SK-N-SH (cell line): ENCODE data around the gene ARPC5. TPM values are rescaled to one million over a fixed set of nuclear protein-coding genes. Genes with fewer than 3 reads are reported as not detected.

Experiments
- CTCF ChIA-PET: fragments of 300-600, 350-600 bp; formaldehyde crosslinking; extraction: SDS; loops from one replicate; lab custom pipeline; 2021; lab: Yijun Ruan, JAX
- POLR2A ChIA-PET: fragments of 350-600 bp; sonication (Branson Sonifier 250); formaldehyde crosslinking; extraction: SDS; loops from one replicate; lab custom pipeline; 2020; ENCODE audit warnings: antibody characterized with exemption, inconsistent platforms; lab: Yijun Ruan, JAX
- DNase-seq: peaks from one replicate; pipeline ENCODE4 v3.0.0; 2012
- H2AFZ ChIP-seq: fragments of 200-600 bp; sonication (generic); 2 replicates; pipeline ENCODE4 v1.8.1; 2016; ENCODE audit warnings: antibody characterized with exemption, mild to moderate bottlenecking, low read depth
- H3F3A ChIP-seq: fragments of 200-600 bp; sonication (generic); replicated peaks from 2 replicates; pipeline ENCODE3; 2016; ENCODE audit warnings: antibody characterized with exemption, mild to moderate bottlenecking; ENCODE audit not compliant: insufficient read depth
- H3K27ac ChIP-seq, 2 experiments: fragments of 200-500 bp in 1 of 2; fragments of 200-600 bp in 1 of 2; sonication (Bioruptor generic) in 1 of 2; sonication (generic), shearing (Covaris generic) in 1 of 2; 2 replicates each; pipeline versions ENCODE4 v1.5.1 to v1.6.1; 2014 to 2016; ENCODE audit warnings: low read depth in 2 of 2, inconsistent platforms in 1 of 2, low read length in 1 of 2, mild to moderate bottlenecking in 1 of 2, mixed read lengths in 1 of 2
- H3K27me3 ChIP-seq: fragments of 200-600 bp; sonication (generic), shearing (Covaris generic); 2 replicates; pipeline ENCODE4 v1.6.1; 2016; ENCODE audit warnings: mixed run types; ENCODE audit not compliant: insufficient read depth
- H3K36me3 ChIP-seq, 2 experiments: fragments of 200-500 bp in 1 of 2; fragments of 200-600 bp in 1 of 2; sonication (Bioruptor generic) in 1 of 2; sonication (generic) in 1 of 2; replicated peaks in 1 of 2; 2 replicates each; pipeline versions ENCODE3 to v1.5.1; 2014 to 2016; ENCODE audit warnings: low read length in 1 of 2, mild to moderate bottlenecking in 1 of 2; ENCODE audit not compliant: insufficient read depth in 2 of 2, control insufficient read depth in 1 of 2
- H3K4me1 ChIP-seq, 2 experiments: fragments of 200-500 bp in 1 of 2; fragments of 200-600 bp in 1 of 2; sonication (Bioruptor generic) in 1 of 2; sonication (generic), shearing (Covaris generic) in 1 of 2; 2 replicates each; pipeline versions ENCODE4 v1.5.1 to v1.6.1; 2014 to 2016; ENCODE audit warnings: low read depth in 1 of 2, low read length in 1 of 2, mixed run types in 1 of 2; ENCODE audit not compliant: insufficient read depth in 2 of 2, control insufficient read depth in 1 of 2
- H3K4me2 ChIP-seq: fragments of 200-600 bp; sonication (generic), shearing (Covaris generic); 2 replicates; pipeline ENCODE4 v1.6.1; 2017; ENCODE audit warnings: mixed run types
- H3K4me3 ChIP-seq, 2 experiments: fragments of 200-500 bp in 1 of 2; fragments of 200-600 bp in 1 of 2; sonication (Bioruptor generic) in 1 of 2; sonication (generic), shearing (Covaris generic) in 1 of 2; 2 replicates each; pipeline versions ENCODE4 v1.5.1 to v1.8.1; 2014 to 2016; ENCODE audit warnings: low read depth in 2 of 2, inconsistent platforms in 1 of 2, low read length in 1 of 2, mild to moderate bottlenecking in 1 of 2, mixed read lengths in 1 of 2, moderate library complexity in 1 of 2
- H3K79me2 ChIP-seq: fragments of 200-600 bp; sonication (generic); 2 replicates; pipeline ENCODE4 v1.8.1; 2017; ENCODE audit warnings: mild to moderate bottlenecking; ENCODE audit not compliant: insufficient read depth
- H3K9ac ChIP-seq: fragments of 200-600 bp; sonication (generic); 2 replicates; pipeline ENCODE4 v1.6.1; 2017; ENCODE audit warnings: mixed run types
- H3K9me2 ChIP-seq: fragments of 200-600 bp; sonication (generic); 2 replicates; pipeline ENCODE4 v1.6.1; 2017; ENCODE audit warnings: mixed run types
- H3K9me3 ChIP-seq: fragments of 200-600 bp; sonication (generic); 2 replicates; pipeline ENCODE4 v1.6.1; 2017; ENCODE audit warnings: mixed run types, mild to moderate bottlenecking, moderate library complexity
- H4K20me1 ChIP-seq: fragments of 200-600 bp; sonication (generic); 2 replicates; pipeline ENCODE4 v1.6.1; 2017; ENCODE audit warnings: mild to moderate bottlenecking, mixed run types; ENCODE audit not compliant: insufficient read depth
- CHD2 ChIP-seq: fragments of 150-350 bp; IDR thresholded peaks from 2 replicates; pipeline ENCODE4 v1.6.1; 2018; ENCODE audit warnings: low read length; ENCODE audit not compliant: partially characterized antibody
- ELF1 ChIP-seq: IDR thresholded peaks from 2 replicates; pipeline ENCODE4 v1.4.0; 2012
- EZH2phosphoT487 ChIP-seq: fragments of 200-600 bp; sonication (generic); IDR thresholded peaks from 2 replicates; pipeline ENCODE4 v1.6.1; 2017; ENCODE audit warnings: low read depth, mixed run types, mild to moderate bottlenecking, antibody characterized with exemption, moderate library complexity, borderline replicate concordance
- FOSL2 ChIP-seq: IDR thresholded peaks from 2 replicates; pipeline ENCODE4 v1.4.0; 2012; ENCODE audit warnings: low read depth, mild to moderate bottlenecking, moderate library complexity, borderline replicate concordance
- FOXJ3 ChIP-seq: sonication (generic); formaldehyde crosslinking; IDR thresholded peaks from 2 replicates; pipeline ENCODE4 v1.5.1; 2020; ENCODE audit warnings: mild to moderate bottlenecking, missing genetic modification reagents
- FOXM1 ChIP-seq: IDR thresholded peaks from 2 replicates; pipeline ENCODE4 v1.4.0; 2012; ENCODE audit warnings: low read depth, mild to moderate bottlenecking
- GABPA ChIP-seq: IDR thresholded peaks from 2 replicates; pipeline ENCODE4 v1.4.0; 2012; ENCODE audit warnings: low read depth, mild to moderate bottlenecking
- GATA2 ChIP-seq: sonication (generic); formaldehyde crosslinking; IDR thresholded peaks from 2 replicates; pipeline ENCODE4 v1.5.0; 2020; ENCODE audit warnings: mild to moderate bottlenecking, missing genetic modification reagents
- MEF2A ChIP-seq: IDR thresholded peaks from 2 replicates; pipeline ENCODE4 v1.4.0; 2012; ENCODE audit warnings: low read depth, borderline replicate concordance
- MXI1 ChIP-seq: IDR thresholded peaks from 2 replicates; pipeline ENCODE4 v1.6.1; 2012; ENCODE audit warnings: mild to moderate bottlenecking, low read depth, low read length, improper control_type of control experiment
- RCOR1 ChIP-seq: fragments of 150-350 bp; IDR thresholded peaks from 2 replicates; pipeline ENCODE4 v1.6.1; 2017; ENCODE audit warnings: antibody characterized with exemption, low read length
- RFX5 ChIP-seq: IDR thresholded peaks from 2 replicates; pipeline ENCODE4 v1.6.1; 2012; ENCODE audit warnings: mild to moderate bottlenecking, improper control_type of control experiment, low read length
- RXRA ChIP-seq: IDR thresholded peaks from 2 replicates; pipeline ENCODE4 v1.4.0; 2012; ENCODE audit warnings: low read depth, mild to moderate bottlenecking, borderline replicate concordance
- SIN3A ChIP-seq: IDR thresholded peaks from 2 replicates; pipeline ENCODE4 v1.6.1; 2012; ENCODE audit warnings: low read depth, mild to moderate bottlenecking, low read length, moderate library complexity, borderline replicate concordance
- SMC3 ChIP-seq: IDR thresholded peaks from 2 replicates; pipeline ENCODE4 v1.6.1; 2012; ENCODE audit warnings: low read depth, low read length, improper control_type of control experiment
- TAF1 ChIP-seq: IDR thresholded peaks from 2 replicates; pipeline ENCODE4 v1.6.1; 2012; ENCODE audit warnings: low read depth, mild to moderate bottlenecking, low read length, moderate library complexity, borderline replicate concordance
- TCF12 ChIP-seq: IDR thresholded peaks from 2 replicates; pipeline ENCODE4 v1.4.0; 2012
- TEAD4 ChIP-seq: IDR thresholded peaks from 2 replicates; pipeline ENCODE4 v1.4.0; 2012; ENCODE audit warnings: mild to moderate bottlenecking, borderline replicate concordance; ENCODE audit not compliant: insufficient read depth
- YY1 ChIP-seq: IDR thresholded peaks from 2 replicates; pipeline ENCODE4 v1.4.0; 2012; ENCODE audit warnings: low read depth, mild to moderate bottlenecking
- WGBS: methylation state at CpG from one replicate; pipeline ENCODE4 v1.1.6; 2017; ENCODE audit warnings: low lambda C conversion rate; 5-methylcytosine and 5-hydroxymethylcytosine counted together
- polyA plus RNA-seq, 3 experiments: library from polyadenylated mRNA; depleted of rRNA; stranded (reverse); fragments of >200 nt; gene quantifications; 2 replicates each; pipeline ENCODE4 v1.2.3, GENCODE V29; 2012
- TF ChIP-seq, protein P1 (sequence below): IDR thresholded peaks from 2 replicates; pipeline ENCODE4; 2012
- TF ChIP-seq, protein P2 (sequence below): IDR thresholded peaks from 2 replicates; pipeline ENCODE4 v1.6.1; 2012; ENCODE audit warnings: mild to moderate bottlenecking, low read depth, low read length, moderate library complexity
- TF ChIP-seq, protein P3 (sequence below): fragments of 200-600 bp; sonication (generic); IDR thresholded peaks from 2 replicates; pipeline ENCODE4 v1.6.1; 2017; ENCODE audit warnings: antibody characterized with exemption, mild to moderate bottlenecking, moderate library complexity
- TF ChIP-seq, protein P4 (sequence below): IDR thresholded peaks from 2 replicates; pipeline ENCODE4 v1.4.0; 2012; ENCODE audit warnings: low read depth, borderline replicate concordance
- TF ChIP-seq, protein P5 (sequence below): IDR thresholded peaks from 2 replicates; pipeline ENCODE4 v1.4.0; 2012; ENCODE audit warnings: low read depth
- TF ChIP-seq, protein P6 (sequence below): IDR thresholded peaks from 2 replicates; pipeline ENCODE4 v1.4.0; 2012; ENCODE audit warnings: low read depth, borderline replicate concordance

The ARPC5 gene
- polyA plus RNA-seq, 1 of the 3 experiments (the other 2 are of a cell fraction): 66.8 TPM

DNA sequence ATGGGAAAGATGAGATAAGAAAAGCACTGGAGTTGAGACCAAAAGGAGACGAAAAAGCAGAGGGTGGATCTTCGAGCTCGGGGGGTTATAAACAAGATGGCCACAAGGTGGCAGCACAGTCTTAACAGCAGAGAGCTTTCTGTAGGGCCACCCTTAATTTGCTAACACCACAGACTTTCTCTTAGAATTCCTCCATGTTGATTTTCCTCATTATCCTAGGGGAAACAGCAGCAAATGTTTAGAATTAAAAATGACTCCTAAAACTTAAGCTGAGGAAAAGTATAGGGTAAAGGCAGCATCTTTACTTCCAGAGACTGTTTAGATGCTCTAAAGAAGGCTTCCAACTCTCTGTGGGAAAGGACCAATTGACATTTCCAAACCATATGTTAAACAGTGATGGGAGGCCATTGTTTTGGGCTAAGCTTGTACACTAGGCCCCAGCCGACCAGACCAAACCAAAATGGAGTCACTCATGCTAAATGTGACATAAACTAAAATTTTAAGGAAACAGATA is 20.0 kb upstream of the ARPC5 start:
- H3K27ac ChIP-seq: peak overlapping the region; percentile 19 to 43; a peak in 3 of 4 replicates
- no peaks in the 10 kb centered on the region for H3K36me3 ChIP-seq
- no peak overlapping the region; a peak in 1 of 4 replicates for H3K4me3 ChIP-seq
- H2AFZ ChIP-seq: peak overlapping the region; percentile 66; the same call in 1 of the 2 replicates
- no peak overlapping the region for H3K9ac ChIP-seq
- WGBS: 11% methylated on average over 4 of the region's 4 CpGs
- H3K4me2 ChIP-seq: no peak overlapping the region
- no peaks in the 10 kb centered on the region for H3K27me3 ChIP-seq
- POLR2A ChIA-PET: interaction anchor here (1.8 kb wide), 1 partner anchor 260 kb away, joined by 6 read pairs; no protein-coding TSS in a partner anchor
- H3K9me2 ChIP-seq: no peaks in the 10 kb centered on the region
- peak; percentile 82 for DNase-seq
- no peaks in the 10 kb centered on the region for H3K9me3 ChIP-seq
- no peaks in the 10 kb centered on the region for H3K79me2 ChIP-seq
- no peaks in the 10 kb centered on the region for H4K20me1 ChIP-seq
- H3F3A ChIP-seq: no peaks in the 10 kb centered on the region
- CTCF ChIA-PET: interaction anchor here (0.7 to 6.1 kb wide), 59 partner anchors 9 to 1035 kb away, joined by 3 to 219 read pairs (median 4); partner anchors contain the start of gene COLGALT2
- H3K4me1 ChIP-seq: peaks cover 2 to 9% of the 10 kb centered on the region in 2 experiments; a peak in 3 of 4 replicates
- TF ChIP-seq FOSL2: no peak
- TF ChIP-seq MXI1: no peak
- peak; percentile 61; the same call in 1 of the 2 replicates for TF ChIP-seq YY1
- no peak for TF ChIP-seq TEAD4
- TF ChIP-seq CHD2: no peak
- no peak for TF ChIP-seq ELF1
- no peak for TF ChIP-seq TAF1
- TF ChIP-seq EZH2phosphoT487: no peak
- TF ChIP-seq TCF12: no peak
- no peak for TF ChIP-seq FOXJ3 (CRISPR knock-in tag)
- TF ChIP-seq SMC3: peak; percentile 96
- TF ChIP-seq, protein P1, sequence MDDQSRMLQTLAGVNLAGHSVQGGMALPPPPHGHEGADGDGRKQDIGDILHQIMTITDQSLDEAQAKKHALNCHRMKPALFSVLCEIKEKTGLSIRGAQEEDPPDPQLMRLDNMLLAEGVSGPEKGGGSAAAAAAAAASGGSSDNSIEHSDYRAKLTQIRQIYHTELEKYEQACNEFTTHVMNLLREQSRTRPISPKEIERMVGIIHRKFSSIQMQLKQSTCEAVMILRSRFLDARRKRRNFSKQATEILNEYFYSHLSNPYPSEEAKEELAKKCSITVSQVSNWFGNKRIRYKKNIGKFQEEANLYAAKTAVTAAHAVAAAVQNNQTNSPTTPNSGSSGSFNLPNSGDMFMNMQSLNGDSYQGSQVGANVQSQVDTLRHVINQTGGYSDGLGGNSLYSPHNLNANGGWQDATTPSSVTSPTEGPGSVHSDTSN: no peak
- TF ChIP-seq GABPA: no peak
- no peak for TF ChIP-seq RFX5
- TF ChIP-seq RXRA: no peak
- TF ChIP-seq, protein P2, sequence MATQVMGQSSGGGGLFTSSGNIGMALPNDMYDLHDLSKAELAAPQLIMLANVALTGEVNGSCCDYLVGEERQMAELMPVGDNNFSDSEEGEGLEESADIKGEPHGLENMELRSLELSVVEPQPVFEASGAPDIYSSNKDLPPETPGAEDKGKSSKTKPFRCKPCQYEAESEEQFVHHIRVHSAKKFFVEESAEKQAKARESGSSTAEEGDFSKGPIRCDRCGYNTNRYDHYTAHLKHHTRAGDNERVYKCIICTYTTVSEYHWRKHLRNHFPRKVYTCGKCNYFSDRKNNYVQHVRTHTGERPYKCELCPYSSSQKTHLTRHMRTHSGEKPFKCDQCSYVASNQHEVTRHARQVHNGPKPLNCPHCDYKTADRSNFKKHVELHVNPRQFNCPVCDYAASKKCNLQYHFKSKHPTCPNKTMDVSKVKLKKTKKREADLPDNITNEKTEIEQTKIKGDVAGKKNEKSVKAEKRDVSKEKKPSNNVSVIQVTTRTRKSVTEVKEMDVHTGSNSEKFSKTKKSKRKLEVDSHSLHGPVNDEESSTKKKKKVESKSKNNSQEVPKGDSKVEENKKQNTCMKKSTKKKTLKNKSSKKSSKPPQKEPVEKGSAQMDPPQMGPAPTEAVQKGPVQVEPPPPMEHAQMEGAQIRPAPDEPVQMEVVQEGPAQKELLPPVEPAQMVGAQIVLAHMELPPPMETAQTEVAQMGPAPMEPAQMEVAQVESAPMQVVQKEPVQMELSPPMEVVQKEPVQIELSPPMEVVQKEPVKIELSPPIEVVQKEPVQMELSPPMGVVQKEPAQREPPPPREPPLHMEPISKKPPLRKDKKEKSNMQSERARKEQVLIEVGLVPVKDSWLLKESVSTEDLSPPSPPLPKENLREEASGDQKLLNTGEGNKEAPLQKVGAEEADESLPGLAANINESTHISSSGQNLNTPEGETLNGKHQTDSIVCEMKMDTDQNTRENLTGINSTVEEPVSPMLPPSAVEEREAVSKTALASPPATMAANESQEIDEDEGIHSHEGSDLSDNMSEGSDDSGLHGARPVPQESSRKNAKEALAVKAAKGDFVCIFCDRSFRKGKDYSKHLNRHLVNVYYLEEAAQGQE: no peak
- no peak for TF ChIP-seq SIN3A
- no peak for TF ChIP-seq GATA2 (CRISPR knock-in tag)
- peak; percentile 40; the same call in 1 of the 2 replicates for TF ChIP-seq RCOR1
- TF ChIP-seq, protein P3, sequence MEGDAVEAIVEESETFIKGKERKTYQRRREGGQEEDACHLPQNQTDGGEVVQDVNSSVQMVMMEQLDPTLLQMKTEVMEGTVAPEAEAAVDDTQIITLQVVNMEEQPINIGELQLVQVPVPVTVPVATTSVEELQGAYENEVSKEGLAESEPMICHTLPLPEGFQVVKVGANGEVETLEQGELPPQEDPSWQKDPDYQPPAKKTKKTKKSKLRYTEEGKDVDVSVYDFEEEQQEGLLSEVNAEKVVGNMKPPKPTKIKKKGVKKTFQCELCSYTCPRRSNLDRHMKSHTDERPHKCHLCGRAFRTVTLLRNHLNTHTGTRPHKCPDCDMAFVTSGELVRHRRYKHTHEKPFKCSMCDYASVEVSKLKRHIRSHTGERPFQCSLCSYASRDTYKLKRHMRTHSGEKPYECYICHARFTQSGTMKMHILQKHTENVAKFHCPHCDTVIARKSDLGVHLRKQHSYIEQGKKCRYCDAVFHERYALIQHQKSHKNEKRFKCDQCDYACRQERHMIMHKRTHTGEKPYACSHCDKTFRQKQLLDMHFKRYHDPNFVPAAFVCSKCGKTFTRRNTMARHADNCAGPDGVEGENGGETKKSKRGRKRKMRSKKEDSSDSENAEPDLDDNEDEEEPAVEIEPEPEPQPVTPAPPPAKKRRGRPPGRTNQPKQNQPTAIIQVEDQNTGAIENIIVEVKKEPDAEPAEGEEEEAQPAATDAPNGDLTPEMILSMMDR: peak; percentile 93
- TF ChIP-seq FOXM1: no peak
- no peak for TF ChIP-seq MEF2A
- TF ChIP-seq, protein P4, sequence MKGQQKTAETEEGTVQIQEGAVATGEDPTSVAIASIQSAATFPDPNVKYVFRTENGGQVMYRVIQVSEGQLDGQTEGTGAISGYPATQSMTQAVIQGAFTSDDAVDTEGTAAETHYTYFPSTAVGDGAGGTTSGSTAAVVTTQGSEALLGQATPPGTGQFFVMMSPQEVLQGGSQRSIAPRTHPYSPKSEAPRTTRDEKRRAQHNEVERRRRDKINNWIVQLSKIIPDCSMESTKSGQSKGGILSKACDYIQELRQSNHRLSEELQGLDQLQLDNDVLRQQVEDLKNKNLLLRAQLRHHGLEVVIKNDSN: no peak
- TF ChIP-seq, protein P5, sequence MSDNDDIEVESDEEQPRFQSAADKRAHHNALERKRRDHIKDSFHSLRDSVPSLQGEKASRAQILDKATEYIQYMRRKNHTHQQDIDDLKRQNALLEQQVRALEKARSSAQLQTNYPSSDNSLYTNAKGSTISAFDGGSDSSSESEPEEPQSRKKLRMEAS: no peak
- TF ChIP-seq, protein P6, sequence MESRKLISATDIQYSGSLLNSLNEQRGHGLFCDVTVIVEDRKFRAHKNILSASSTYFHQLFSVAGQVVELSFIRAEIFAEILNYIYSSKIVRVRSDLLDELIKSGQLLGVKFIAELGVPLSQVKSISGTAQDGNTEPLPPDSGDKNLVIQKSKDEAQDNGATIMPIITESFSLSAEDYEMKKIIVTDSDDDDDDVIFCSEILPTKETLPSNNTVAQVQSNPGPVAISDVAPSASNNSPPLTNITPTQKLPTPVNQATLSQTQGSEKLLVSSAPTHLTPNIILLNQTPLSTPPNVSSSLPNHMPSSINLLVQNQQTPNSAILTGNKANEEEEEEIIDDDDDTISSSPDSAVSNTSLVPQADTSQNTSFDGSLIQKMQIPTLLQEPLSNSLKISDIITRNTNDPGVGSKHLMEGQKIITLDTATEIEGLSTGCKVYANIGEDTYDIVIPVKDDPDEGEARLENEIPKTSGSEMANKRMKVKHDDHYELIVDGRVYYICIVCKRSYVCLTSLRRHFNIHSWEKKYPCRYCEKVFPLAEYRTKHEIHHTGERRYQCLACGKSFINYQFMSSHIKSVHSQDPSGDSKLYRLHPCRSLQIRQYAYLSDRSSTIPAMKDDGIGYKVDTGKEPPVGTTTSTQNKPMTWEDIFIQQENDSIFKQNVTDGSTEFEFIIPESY: no peak
